ENCODE results near the gene ARSB.

The ARSB gene

DNA sequence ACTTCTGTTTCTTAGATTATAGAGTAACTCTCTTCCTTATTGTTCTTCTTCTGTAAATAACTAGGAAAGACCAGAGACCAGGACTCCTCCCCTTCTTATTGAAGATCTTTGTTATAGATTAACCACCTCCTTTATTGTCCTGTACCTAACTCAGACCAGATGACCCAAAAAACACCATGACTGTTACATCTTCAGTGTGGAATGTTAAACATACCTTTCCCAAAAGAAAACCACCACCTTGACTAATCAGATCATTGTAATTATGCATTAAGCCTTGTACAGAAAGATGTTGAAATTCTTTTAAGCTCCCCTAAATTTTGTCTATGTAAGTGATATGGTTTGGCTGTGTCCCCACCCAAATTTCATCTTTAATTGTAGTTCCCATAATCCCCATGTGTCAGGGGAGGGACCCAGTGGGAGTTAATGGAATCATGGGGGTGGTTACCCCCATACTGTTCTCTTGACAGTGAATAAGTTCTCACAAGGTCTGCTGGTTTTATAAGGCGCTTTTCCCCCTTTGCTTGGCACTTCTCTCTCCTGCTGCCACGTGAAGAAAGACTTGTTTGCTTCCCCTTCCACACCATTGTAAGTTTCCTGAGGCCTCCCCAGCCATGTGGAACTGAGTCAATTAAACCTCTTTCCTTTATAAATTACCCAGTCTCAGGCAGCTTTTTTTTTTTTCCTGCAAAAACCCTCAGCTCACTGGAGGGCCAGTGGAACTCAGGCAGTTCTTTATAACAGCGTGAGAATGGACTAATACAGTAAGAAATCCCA, 26.3 kb downstream of the ARSB start:
- peaks cover 0 to 19% of the 10 kb centered on the region in 2 donors for H3K36me3 ChIP-seq (replicated peaks in 1 of 2; ENCODE audit: control insufficient read depth in 2 of 2, insufficient read depth in 2 of 2, low read length in 2 of 2)
- no peaks in the 10 kb centered on the region for H3K79me1 ChIP-seq (ENCODE audit: low read depth, low read length)
- H2BK120ac ChIP-seq (ENCODE audit: low read depth, low read length): no peak overlapping the region
- no peaks in the 10 kb centered on the region for H3K9me3 ChIP-seq (replicated peaks in 1 of 2; ENCODE audit: control insufficient read depth in 2 of 2, insufficient read depth in 1 of 2, low read depth in 1 of 2, low read length in 2 of 2)
- H2AK5ac ChIP-seq (ENCODE audit: low read depth, low read length): no peak overlapping the region
- H3K23ac ChIP-seq (ENCODE audit: low read depth, low read length, poor library complexity): no peak overlapping the region
- no peak overlapping the region for H3K18ac ChIP-seq (ENCODE audit: low read length)
- no peak overlapping the region for H2BK15ac ChIP-seq (ENCODE audit: low read length)
- no peak overlapping the region for H3K9ac ChIP-seq (ENCODE audit: low read depth, low read length, poor library complexity)
- H3K4me3 ChIP-seq (ENCODE audit: low read length in 2 of 2): no peak overlapping the region
- no peak overlapping the region for H3K4ac ChIP-seq (ENCODE audit: low read length)
- H3K4me2 ChIP-seq (ENCODE audit: insufficient read depth, low read length, poor library complexity, severe bottlenecking): no peak overlapping the region
- no peak overlapping the region for H3K27ac ChIP-seq (replicated peaks; ENCODE audit: low read length)
- H2BK5ac ChIP-seq (ENCODE audit: low read length): no peak overlapping the region
- no peak overlapping the region for H2AFZ ChIP-seq (ENCODE audit: low read length)
- no peak overlapping the region for H4K91ac ChIP-seq (ENCODE audit: low read depth, low read length, poor library complexity)
- no peak overlapping the region for H2BK12ac ChIP-seq (ENCODE audit: low read length)
- H3K27me3 ChIP-seq (ENCODE audit: control insufficient read depth in 3 of 3, insufficient read depth in 3 of 3, low read depth in 1 of 3, low read length in 3 of 3): no peaks in the 10 kb centered on the region
- peaks cover 0 to 4% of the 10 kb centered on the region in 2 donors for H3K4me1 ChIP-seq (ENCODE audit: control insufficient read depth in 2 of 2, insufficient read depth in 1 of 2, low read depth in 1 of 2, low read length in 2 of 2)
- H3K14ac ChIP-seq (ENCODE audit: low read length): no peak overlapping the region
- H4K8ac ChIP-seq (ENCODE audit: low read depth, low read length): no peak overlapping the region
- WGBS, 2 donors (ENCODE audit: extremely low coverage in 2 of 2, insufficient read length in 2 of 2, insufficient replicate concordance in 1 of 2): no CpG with 5 or more reads among the region's 3 CpGs
- DNase-seq (ENCODE audit: low spot score): no peak

DNA sequence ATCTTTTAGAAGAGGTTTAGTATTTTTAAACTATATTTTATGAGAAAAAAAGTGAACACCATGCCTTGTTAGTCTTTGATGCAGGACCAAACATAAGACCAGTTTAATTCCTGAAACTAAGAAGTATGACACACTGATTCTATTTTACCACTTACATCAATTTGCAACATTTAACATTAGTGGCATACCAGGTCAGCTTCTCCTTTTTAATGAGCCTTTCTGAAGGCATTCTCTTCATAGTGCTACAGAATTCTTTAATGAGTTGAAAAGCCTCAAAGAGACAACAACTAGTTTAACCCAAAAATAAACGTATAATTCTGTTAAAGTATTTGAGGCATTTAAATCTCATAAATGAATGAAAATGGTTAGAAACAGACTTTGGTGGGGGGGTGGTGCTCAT, 28.2 kb downstream of the ARSB start:
- no peak overlapping the region for H3K23ac ChIP-seq (ENCODE audit: low read depth, low read length, poor library complexity)

DNA sequence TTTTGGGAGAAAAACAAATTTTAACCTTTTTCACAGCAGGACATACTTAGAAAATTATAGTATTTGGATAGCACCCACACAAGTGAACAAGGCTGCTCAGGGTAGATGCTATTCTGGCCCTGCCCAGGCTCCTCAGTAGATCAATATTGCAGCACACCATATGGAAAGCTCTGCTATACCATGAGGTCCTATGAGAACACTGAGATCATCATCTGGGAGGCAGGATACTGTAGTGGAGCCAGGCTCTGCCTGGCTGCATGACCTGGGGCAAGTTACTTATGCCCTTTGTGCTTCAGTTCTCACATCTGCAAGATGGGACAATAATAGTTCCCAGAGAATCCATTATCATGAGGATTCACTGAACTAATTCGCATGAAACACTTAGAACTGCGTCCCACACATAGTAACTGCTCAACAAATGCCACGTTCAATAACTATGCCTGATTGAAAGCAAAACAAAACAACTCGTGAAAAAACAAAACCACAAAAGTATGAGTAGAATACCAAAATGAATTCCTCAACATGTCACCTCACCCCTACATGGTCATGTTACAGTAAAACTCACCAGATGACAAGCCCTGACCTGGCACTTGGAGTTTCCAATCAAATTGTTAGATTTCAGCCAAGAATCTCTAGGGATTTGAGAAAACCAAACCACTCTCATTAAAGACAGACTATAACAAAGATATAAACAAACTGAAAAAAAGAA, 31.9 kb downstream of the ARSB start:
- no peak overlapping the region for H3K27ac ChIP-seq (replicated peaks; ENCODE audit: low read length)
- H4K8ac ChIP-seq (ENCODE audit: low read depth, low read length): no peak overlapping the region
- no peak overlapping the region for H3K9ac ChIP-seq (ENCODE audit: low read depth, low read length, poor library complexity)
- no peaks in the 10 kb centered on the region for H3K9me3 ChIP-seq (replicated peaks in 1 of 2; ENCODE audit: control insufficient read depth in 2 of 2, insufficient read depth in 1 of 2, low read depth in 1 of 2, low read length in 2 of 2)
- no peak overlapping the region for H4K91ac ChIP-seq (ENCODE audit: low read depth, low read length, poor library complexity)
- no peak overlapping the region for H2BK5ac ChIP-seq (ENCODE audit: low read length)
- H2AFZ ChIP-seq (ENCODE audit: low read length): no peak overlapping the region
- no peak overlapping the region for H2AK5ac ChIP-seq (ENCODE audit: low read depth, low read length)
- H3K18ac ChIP-seq (ENCODE audit: low read length): no peak overlapping the region
- H3K36me3 ChIP-seq (replicated peaks in 1 of 2; ENCODE audit: control insufficient read depth in 2 of 2, insufficient read depth in 2 of 2, low read length in 2 of 2): peaks cover 0 to 7% of the 10 kb centered on the region in 2 donors
- DNase-seq (ENCODE audit: low spot score): no peak
- no peak overlapping the region for H3K4ac ChIP-seq (ENCODE audit: low read length)
- no peak overlapping the region for H2BK120ac ChIP-seq (ENCODE audit: low read depth, low read length)
- no peak overlapping the region for H2BK12ac ChIP-seq (ENCODE audit: low read length)
- no peak overlapping the region for H3K4me2 ChIP-seq (ENCODE audit: insufficient read depth, low read length, poor library complexity, severe bottlenecking)
- H3K4me3 ChIP-seq (ENCODE audit: low read length in 2 of 2): no peak overlapping the region
- H3K23ac ChIP-seq (ENCODE audit: low read depth, low read length, poor library complexity): no peak overlapping the region
- H3K79me1 ChIP-seq (ENCODE audit: low read depth, low read length): no peaks in the 10 kb centered on the region
- H2BK15ac ChIP-seq (ENCODE audit: low read length): no peak overlapping the region
- H3K14ac ChIP-seq (ENCODE audit: low read length): no peak overlapping the region
- no peaks in the 10 kb centered on the region for H3K27me3 ChIP-seq (ENCODE audit: control insufficient read depth in 3 of 3, insufficient read depth in 3 of 3, low read depth in 1 of 3, low read length in 3 of 3)
- no CpG with 5 or more reads among the region's 4 CpGs for WGBS, 2 donors (ENCODE audit: extremely low coverage in 2 of 2, insufficient read length in 2 of 2, insufficient replicate concordance in 1 of 2)
- H3K4me1 ChIP-seq (ENCODE audit: control insufficient read depth in 2 of 2, insufficient read depth in 1 of 2, low read depth in 1 of 2, low read length in 2 of 2): peaks cover 0 to 4% of the 10 kb centered on the region in 2 donors

More for the DNA sequence above, 28.2 kb downstream of the ARSB start:
- Histone ChIP-seq H3K79me1 (ENCODE audit: low read depth, low read length) (no peaks in the 10 kb centered on the region), H2BK5ac (ENCODE audit: low read length) (no peak overlapping the region), H3K14ac (ENCODE audit: low read length) (no peak overlapping the region), H2BK12ac (ENCODE audit: low read length) (no peak overlapping the region), H3K27ac (replicated peaks; ENCODE audit: low read length) (no peak overlapping the region), H3K4me1 (ENCODE audit: control insufficient read depth in 2 of 2, insufficient read depth in 1 of 2, low read depth in 1 of 2, low read length in 2 of 2) (peaks cover 0 to 4% of the 10 kb centered on the region in 2 donors), H2AK5ac (ENCODE audit: low read depth, low read length) (no peak overlapping the region), H3K4me2 (ENCODE audit: insufficient read depth, low read length, poor library complexity, severe bottlenecking) (no peak overlapping the region), H3K9me3 (replicated peaks in 1 of 2; ENCODE audit: control insufficient read depth in 2 of 2, insufficient read depth in 1 of 2, low read depth in 1 of 2, low read length in 2 of 2) (no peaks in the 10 kb centered on the region), H3K4ac (ENCODE audit: low read length) (no peak overlapping the region), H3K9ac (ENCODE audit: low read depth, low read length, poor library complexity) (no peak overlapping the region), H2BK120ac (ENCODE audit: low read depth, low read length) (no peak overlapping the region), H3K18ac (ENCODE audit: low read length) (no peak overlapping the region), H4K91ac (ENCODE audit: low read depth, low read length, poor library complexity) (no peak overlapping the region), H2AFZ (ENCODE audit: low read length) (no peak overlapping the region), H3K36me3 (replicated peaks in 1 of 2; ENCODE audit: control insufficient read depth in 2 of 2, insufficient read depth in 2 of 2, low read length in 2 of 2) (peaks cover 0 to 7% of the 10 kb centered on the region in 2 donors), H2BK15ac (ENCODE audit: low read length) (no peak overlapping the region), H3K27me3 (ENCODE audit: control insufficient read depth in 3 of 3, insufficient read depth in 3 of 3, low read depth in 1 of 3, low read length in 3 of 3) (no peaks in the 10 kb centered on the region), H3K4me3 (ENCODE audit: low read length in 2 of 2) (no peak overlapping the region), H4K8ac (ENCODE audit: low read depth, low read length) (no peak overlapping the region)
- DNase-seq (ENCODE audit: low spot score): no peak
- no CpG with 5 or more reads among the region's 1 CpG for WGBS, 2 donors (ENCODE audit: extremely low coverage in 2 of 2, insufficient read length in 2 of 2, insufficient replicate concordance in 1 of 2)

DNA sequence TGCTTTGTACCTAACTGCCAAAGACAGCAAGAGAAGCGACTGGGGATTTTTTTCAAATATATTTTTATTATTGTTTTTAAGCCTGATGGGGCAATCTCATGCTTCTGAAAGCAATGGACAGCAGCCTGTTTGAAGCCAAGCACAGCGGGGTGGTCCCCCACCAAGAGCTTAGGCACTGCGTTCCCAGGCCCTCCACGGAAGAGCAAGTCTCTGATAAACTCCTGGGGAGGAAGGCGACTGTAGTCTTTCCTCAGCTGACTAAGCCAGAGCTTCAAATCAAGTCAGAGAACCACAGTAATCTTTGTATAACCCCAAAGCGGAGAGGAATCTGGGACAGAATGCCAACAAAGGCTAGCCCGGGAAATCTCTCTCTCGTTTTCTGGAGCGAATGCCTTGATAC, 54.4 kb downstream of the ARSB start:
- Histone ChIP-seq H3K27ac (replicated peaks; ENCODE audit: low read length) (no peak overlapping the region), H3K14ac (ENCODE audit: low read length) (no peak overlapping the region), H2BK12ac (ENCODE audit: low read length) (no peak overlapping the region), H3K4ac (ENCODE audit: low read length) (no peak overlapping the region), H2AFZ (ENCODE audit: low read length) (no peak overlapping the region), H4K91ac (ENCODE audit: low read depth, low read length, poor library complexity) (no peak overlapping the region), H3K79me1 (ENCODE audit: low read depth, low read length) (no peaks in the 10 kb centered on the region), H3K36me3 (replicated peaks in 1 of 2; ENCODE audit: control insufficient read depth in 2 of 2, insufficient read depth in 2 of 2, low read length in 2 of 2) (no peaks in the 10 kb centered on the region), H3K4me1 (ENCODE audit: control insufficient read depth in 2 of 2, insufficient read depth in 1 of 2, low read depth in 1 of 2, low read length in 2 of 2) (peaks cover 6 to 11% of the 10 kb centered on the region in 2 donors), H3K23ac (ENCODE audit: low read depth, low read length, poor library complexity) (no peak overlapping the region), H2BK120ac (ENCODE audit: low read depth, low read length) (no peak overlapping the region), H3K9me3 (replicated peaks in 1 of 2; ENCODE audit: control insufficient read depth in 2 of 2, insufficient read depth in 1 of 2, low read depth in 1 of 2, low read length in 2 of 2) (no peaks in the 10 kb centered on the region), H3K4me3 (ENCODE audit: low read length in 2 of 2) (no peak overlapping the region), H2BK15ac (ENCODE audit: low read length) (no peak overlapping the region), H4K8ac (ENCODE audit: low read depth, low read length) (no peak overlapping the region), H3K9ac (ENCODE audit: low read depth, low read length, poor library complexity) (no peak overlapping the region), H2AK5ac (ENCODE audit: low read depth, low read length) (no peak overlapping the region), H3K18ac (ENCODE audit: low read length) (no peak overlapping the region), H3K4me2 (ENCODE audit: insufficient read depth, low read length, poor library complexity, severe bottlenecking) (no peak overlapping the region), H3K27me3 (ENCODE audit: control insufficient read depth in 3 of 3, insufficient read depth in 3 of 3, low read depth in 1 of 3, low read length in 3 of 3) (no peaks in the 10 kb centered on the region), H2BK5ac (ENCODE audit: low read length) (no peak overlapping the region)
- no CpG with 5 or more reads among the region's 9 CpGs for WGBS, 2 donors (ENCODE audit: extremely low coverage in 2 of 2, insufficient read length in 2 of 2, insufficient replicate concordance in 1 of 2)
- no peak for DNase-seq (ENCODE audit: low spot score)
